HG02970 (cell line): ENCODE measurements around the gene ZNF501.

ENCODE experiments used
- ATAC-seq: cut with Tn5 transposase; IDR thresholded peaks from one replicate; pipeline ENCODE4 v1.9.1; 2021; ENCODE audit warnings: mild to moderate bottlenecking, moderate library complexity, moderate number of reproducible peaks; ENCODE audit not compliant: unreplicated experiment, low FRiP score

ZNF501 gene

GRCh38 chr3:44729384-44729910 lies at the start of gene ZNF501:
Gene ZNF501 (plus strand): TSS chr3:44729635. CDS start chr3:44734422, 4,787 bp downstream.
- ATAC-seq = peak; percentile 67

DNA sequence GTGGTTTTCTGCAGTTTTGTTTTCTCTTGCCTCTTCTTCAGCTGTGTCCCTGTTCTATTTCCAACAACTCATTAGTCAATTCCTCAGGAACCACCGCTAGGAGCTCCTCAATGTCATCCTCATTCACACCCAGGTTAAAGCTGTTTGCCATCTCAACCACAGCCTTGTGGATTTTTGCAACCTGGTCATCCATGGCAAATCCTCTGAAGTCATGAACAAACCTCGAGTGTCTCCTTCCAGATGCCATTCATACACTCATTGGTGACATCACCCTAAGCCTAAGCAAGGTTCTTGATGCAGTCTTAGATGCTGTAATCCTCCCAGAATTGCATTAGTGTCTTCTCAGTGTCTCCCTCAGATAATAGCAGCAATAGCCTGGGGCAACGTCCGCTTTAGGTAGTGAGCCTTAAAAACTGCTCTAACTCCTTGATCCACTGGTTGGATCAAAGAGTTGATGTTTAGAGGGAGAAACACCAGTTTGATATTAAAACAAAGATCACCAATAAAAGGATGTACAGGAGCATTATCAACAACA lies 48.4 kb upstream of the ZNF501 start:
- no peak for ATAC-seq

GRCh38 chr3:44682182-44682896 lies 47.1 kb upstream of the ZNF501 start:
- no peak for ATAC-seq

GRCh38 chr3:44685128-44685800 lies 44.2 kb upstream of the ZNF501 start:
- ATAC-seq = no peak

GRCh38 chr3:44687898-44688297 lies 41.5 kb upstream of the ZNF501 start:
- no peak for ATAC-seq

DNA sequence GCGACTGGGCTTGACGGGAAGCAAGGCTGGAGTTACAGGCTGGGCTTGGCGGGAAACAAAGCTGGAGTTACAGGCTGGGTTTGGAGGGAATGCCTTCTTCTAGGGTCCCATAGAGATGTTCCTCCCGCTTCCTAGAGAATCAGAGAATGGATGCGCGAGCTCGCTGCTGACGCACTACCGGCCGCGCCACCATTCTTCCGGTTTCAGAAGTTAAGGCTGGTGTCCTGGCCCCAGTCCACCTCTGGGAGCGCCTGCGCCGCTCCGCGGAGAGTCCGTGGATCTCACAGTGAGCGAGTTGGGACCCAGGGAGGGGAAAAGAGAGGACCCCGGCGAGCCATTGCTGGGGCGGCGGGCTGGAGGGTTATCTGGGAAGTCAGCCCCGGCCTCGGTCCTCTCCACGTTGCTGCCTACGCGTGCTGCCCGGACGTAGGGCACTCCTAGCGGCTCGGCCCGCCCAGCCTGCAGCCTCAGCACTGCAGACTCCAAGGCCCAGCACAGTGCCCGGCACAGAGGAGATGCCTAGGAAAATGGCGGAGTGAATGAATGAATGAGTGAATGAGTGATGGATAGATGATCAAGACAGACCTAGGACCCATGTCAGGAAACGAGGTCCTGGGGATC lies 16.9 kb upstream of the ZNF501 start, which contains the start of gene ZNF502:
Gene ZNF502, plus strand, starts transcription at position 206 of the 621 bp plus-strand sequence. CDS start 7,602 bp downstream, outside the sequence.
- no peak for ATAC-seq

DNA sequence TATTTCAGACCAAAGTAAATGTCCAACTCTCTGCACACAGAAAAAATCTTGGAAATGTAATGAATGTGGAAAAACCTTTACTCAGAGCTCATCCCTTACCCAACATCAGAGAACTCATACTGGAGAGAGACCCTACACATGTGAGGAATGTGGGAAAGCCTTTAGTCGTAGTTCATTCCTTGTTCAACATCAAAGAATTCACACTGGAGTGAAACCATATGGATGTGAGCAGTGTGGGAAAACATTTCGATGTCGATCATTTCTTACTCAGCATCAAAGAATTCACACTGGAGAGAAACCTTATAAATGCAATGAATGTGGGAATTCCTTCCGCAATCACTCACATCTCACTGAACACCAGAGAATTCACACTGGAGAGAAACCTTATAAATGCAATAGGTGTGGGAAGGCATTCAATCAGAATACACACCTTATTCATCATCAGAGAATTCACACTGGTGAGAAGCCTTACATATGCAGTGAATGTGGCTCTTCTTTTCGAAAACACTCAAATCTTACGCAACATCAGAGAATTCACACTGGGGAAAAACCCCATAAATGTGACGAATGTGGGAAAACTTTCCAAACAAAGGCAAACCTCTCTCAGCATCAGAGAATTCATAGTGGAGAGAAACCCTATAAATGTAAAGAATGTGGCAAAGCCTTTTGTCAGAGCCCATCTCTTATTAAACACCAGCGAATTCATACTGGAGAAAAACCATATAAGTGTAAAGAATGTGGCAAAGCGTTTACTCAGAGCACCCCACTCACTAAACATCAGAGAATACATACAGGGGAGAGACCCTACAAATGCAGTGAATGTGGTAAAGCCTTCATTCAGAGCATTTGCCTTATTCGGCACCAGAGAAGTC lies 8.0 kb upstream of the ZNF501 start:
- ATAC-seq = no peak

- ATAC-seq = no peak
Observed at GRCh38 chr3:44722103-44722401, 7.4 kb upstream of the ZNF501 start.

DNA sequence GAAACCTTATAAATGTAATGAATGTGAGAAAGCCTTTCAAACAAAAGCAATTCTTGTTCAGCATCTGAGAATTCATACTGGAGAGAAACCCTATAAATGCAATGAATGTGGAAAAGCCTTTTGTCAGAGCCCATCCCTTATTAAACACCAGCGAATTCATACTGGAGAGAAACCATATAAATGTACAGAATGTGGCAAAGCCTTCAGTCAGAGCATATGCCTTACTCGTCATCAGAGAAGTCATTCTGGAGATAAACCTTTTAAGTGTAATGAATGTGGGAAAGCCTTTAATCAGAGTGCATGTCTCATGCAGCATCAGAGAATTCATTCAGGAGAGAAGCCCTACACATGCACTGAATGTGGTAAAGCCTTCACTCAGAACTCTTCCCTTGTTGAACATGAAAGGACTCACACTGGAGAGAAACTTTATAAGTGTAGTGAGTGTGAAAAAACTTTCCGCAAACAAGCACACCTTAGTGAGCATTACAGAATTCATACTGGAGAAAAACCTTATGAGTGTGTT lies 5.3 kb downstream of the ZNF501 start:
- no peak for ATAC-seq

- no peak for ATAC-seq
Observed at GRCh38 chr3:44761101-44761423, 31.6 kb downstream of the ZNF501 start.

DNA sequence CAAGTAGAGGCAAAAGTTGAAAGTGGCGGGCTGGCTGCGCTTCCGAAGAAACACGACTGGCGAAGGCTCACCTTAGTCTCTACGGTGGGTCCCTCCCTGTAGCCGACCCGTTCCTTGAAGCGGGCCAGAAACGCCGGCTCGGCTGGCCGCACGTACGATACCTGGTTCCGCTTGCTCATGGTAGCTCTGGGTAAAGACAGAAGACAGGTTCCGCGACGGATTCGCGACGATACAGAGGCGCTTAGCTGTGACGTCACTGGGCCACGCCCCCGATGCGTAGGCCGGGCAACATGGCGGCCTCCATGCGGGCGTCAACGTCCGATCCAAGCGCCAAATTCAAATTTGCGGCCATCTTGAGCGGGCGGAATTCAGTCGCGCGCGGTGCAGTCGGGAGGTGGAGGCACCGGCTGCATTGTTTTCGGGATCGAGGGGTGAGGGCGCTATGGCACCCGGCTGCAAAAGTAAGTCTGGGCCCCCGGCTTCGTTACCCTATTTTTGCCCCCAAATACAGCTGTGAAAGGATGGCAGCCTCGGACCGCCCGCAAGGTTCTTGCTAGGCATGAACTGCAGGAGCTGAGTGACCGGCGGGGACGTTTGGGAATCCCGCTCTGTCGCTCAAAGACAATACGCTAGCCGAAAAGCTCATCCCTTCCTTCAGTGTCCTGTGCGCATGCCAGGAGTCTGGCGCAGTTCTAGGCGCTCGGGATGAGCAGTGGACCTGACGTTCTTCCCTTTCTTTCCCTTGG lies 32.2 kb downstream of the ZNF501 start, which contains the start of the genes KIAA1143 and KIF15:
Gene KIAA1143, minus strand, starts transcription at position 196 of the 746 bp plus-strand sequence. Its CDS starts 17 bp downstream, at position 179.
Gene KIF15, plus strand, starts transcription at position 371 of the 746 bp plus-strand sequence. Its CDS starts 72 bp downstream, at position 443.
- peak; percentile 96 for ATAC-seq

GRCh38 chr3:44762170-44762677 lies 32.8 kb downstream of the ZNF501 start:
- no peak for ATAC-seq

DNA sequence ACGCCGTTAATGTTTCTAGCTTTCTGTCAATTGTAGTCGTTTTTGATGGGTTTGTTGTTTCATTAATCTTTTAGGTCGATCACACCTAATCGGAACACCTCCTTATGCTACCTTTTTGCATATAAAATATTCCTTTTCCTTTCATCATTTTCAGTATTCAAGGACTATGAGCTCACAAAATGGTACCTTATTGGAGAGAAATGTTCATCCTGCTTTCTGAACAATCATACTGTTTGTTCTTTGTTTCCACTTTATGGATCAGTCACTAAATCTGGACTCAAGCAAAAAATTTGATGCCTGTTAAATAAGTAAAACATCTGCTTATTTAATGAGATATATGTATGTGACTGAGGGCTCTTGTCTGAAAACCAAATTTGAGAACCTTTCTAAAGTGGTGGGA lies 33.3 kb downstream of the ZNF501 start:
- no peak for ATAC-seq

- no peak for ATAC-seq
Observed at GRCh38 chr3:44764248-44764647, 34.8 kb downstream of the ZNF501 start.

DNA sequence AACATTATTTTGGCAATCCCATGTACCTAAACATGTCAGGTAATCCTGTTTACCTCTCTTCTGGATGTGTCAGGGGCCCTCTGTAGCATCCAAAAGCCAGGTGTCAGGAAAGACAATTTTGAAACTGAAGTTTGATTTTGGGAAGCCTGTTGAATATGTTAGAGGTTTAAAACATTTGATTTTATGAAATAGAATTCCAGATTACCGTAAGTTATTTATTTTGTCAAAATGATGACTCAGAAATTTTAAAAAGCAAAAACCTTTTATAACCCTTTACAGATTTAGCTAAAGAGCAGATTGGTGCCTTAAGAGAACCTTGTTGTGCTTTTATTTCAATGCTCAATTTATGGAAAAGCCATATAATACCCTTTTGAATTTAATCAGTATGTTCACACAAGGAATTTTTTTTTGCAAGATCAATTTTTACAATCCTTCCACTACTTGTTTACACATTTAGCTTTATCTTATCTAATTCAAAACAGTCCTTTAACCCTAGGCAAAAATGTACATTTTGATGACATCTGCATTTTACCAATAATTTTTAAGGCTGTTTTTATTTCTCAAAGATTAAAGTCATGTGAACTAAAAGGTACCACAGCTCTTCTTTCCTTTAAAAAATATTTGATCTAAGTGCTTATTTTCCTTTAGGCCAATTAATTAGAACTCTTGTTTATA lies 42.1 kb downstream of the ZNF501 start:
- no peak for ATAC-seq

GRCh38 chr3:44772099-44772442 lies 42.6 kb downstream of the ZNF501 start:
- no peak for ATAC-seq

- ATAC-seq = no peak
Observed at GRCh38 chr3:44782891-44783290, 53.5 kb downstream of the ZNF501 start.
